ENCODE measurements around the gene FBXL7. TPM values are rescaled to one million over a fixed set of nuclear protein-coding genes. Genes with fewer than 3 reads are reported as not detected.

Gene FBXL7
- total RNA-seq, 4 donors from 2014 or later: 1.9 to 5.9 (median 3.0) TPM

DNA sequence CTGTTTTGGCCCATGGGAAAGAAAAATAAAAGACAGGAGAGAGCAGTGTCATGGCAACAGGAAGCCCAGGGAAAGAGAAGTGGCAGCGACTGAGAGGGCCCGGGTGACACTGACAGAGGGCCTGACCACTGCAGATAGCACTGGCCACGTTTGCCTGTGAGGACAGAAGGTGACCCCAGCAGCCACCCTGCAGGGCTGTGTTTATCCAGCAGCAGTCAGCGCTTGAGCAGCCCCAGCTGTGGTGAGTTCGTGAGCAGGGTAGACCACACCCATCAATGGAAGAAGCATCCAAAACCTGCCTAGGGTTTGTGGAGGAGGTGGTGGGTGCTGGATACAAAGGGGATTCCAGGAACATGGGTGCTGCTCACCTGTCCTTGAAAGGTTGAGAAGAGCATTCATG lies 457.1 kb downstream of the FBXL7 start:
- H3K27ac ChIP-seq: no peak overlapping the region
- DNase-seq (ENCODE audit: low spot score in 2 of 2): no peak
- no peaks in the 10 kb centered on the region for H3K4me1 ChIP-seq
- H3K27me3 ChIP-seq: no peaks in the 10 kb centered on the region
- 83% methylated on average over 5 of the region's 5 CpGs for WGBS
- no peak overlapping the region for H3K4me3 ChIP-seq
- TF ChIP-seq EP300 (IDR thresholded peaks at IDR 0.05) (no peak), POLR2A (IDR thresholded peaks at IDR 0.05) (no peak), POLR2AphosphoS5 (IDR thresholded peaks at IDR 0.05) (no peak)
- TF ChIP-seq, protein P1, sequence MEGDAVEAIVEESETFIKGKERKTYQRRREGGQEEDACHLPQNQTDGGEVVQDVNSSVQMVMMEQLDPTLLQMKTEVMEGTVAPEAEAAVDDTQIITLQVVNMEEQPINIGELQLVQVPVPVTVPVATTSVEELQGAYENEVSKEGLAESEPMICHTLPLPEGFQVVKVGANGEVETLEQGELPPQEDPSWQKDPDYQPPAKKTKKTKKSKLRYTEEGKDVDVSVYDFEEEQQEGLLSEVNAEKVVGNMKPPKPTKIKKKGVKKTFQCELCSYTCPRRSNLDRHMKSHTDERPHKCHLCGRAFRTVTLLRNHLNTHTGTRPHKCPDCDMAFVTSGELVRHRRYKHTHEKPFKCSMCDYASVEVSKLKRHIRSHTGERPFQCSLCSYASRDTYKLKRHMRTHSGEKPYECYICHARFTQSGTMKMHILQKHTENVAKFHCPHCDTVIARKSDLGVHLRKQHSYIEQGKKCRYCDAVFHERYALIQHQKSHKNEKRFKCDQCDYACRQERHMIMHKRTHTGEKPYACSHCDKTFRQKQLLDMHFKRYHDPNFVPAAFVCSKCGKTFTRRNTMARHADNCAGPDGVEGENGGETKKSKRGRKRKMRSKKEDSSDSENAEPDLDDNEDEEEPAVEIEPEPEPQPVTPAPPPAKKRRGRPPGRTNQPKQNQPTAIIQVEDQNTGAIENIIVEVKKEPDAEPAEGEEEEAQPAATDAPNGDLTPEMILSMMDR (IDR thresholded peaks at IDR 0.05): no peak
- no peaks in the 10 kb centered on the region for H3K9me3 ChIP-seq
- H3K36me3 ChIP-seq: no peaks in the 10 kb centered on the region

DNA sequence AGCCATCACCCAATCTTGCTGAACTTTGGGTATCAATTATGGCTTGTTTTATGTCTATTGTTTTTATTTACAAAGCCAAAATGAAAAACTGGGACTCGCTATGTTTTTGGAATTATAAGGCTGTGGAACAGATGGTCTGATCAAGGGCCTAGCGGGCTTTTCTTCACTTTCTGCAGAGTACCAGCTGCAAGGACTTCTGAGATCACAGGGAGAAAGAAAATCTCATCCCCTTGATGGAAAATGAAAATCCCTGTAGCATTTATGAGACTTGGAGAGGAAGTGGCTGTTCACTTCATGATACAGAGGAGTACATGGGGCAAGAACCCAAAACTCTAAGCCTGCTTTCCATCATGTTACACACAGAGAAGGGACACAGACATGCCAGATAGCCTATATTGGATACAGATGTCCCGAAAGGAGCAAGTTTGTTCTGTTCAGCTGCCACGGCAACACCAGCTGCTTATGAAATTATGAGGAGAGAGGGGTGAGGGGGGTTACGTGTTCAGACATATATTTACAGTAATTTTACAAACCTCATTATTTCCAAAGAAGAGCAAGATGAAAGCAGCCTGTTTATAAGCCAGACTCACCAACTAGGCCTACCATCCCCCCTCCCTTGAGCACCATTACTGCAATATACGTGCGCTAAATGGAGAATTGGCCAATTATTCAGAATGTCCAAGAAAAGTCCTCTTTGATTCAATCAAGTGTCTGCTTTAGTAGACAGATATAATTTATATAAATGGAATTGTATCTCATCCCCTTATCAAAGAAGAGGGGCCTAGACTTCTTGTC lies 459.6 kb downstream of the FBXL7 start:
- Histone ChIP-seq H3K27me3 (no peaks in the 10 kb centered on the region), H3K4me3 (no peak overlapping the region), H3K9me3 (no peaks in the 10 kb centered on the region), H3K27ac (no peak overlapping the region), H3K36me3 (no peaks in the 10 kb centered on the region), H3K4me1 (no peaks in the 10 kb centered on the region)
- DNase-seq (ENCODE audit: low spot score in 2 of 2): no peak
- TF ChIP-seq POLR2AphosphoS5 (IDR thresholded peaks at IDR 0.05) (no peak), POLR2A (IDR thresholded peaks at IDR 0.05) (no peak), EP300 (IDR thresholded peaks at IDR 0.05) (no peak)
- TF ChIP-seq, protein P1 (IDR thresholded peaks at IDR 0.05): no peak
- 65% methylated on average over 7 of the region's 7 CpGs for WGBS

GRCh38 chr5:15966066-15966640 lies 466.2 kb downstream of the FBXL7 start:
- H3K4me3 ChIP-seq: no peak overlapping the region
- no peaks in the 10 kb centered on the region for H3K9me3 ChIP-seq
- no peak overlapping the region for H3K27ac ChIP-seq
- H3K4me1 ChIP-seq: no peaks in the 10 kb centered on the region
- no peak for DNase-seq (ENCODE audit: low spot score in 2 of 2)
- WGBS: 66% methylated on average over 6 of the region's 6 CpGs
- no peaks in the 10 kb centered on the region for H3K36me3 ChIP-seq
- no peaks in the 10 kb centered on the region for H3K27me3 ChIP-seq
- TF ChIP-seq POLR2A (IDR thresholded peaks at IDR 0.05): no peak
- TF ChIP-seq POLR2AphosphoS5 (IDR thresholded peaks at IDR 0.05): no peak
- TF ChIP-seq EP300 (IDR thresholded peaks at IDR 0.05): no peak
- TF ChIP-seq, protein P1 (IDR thresholded peaks at IDR 0.05): no peak

- TF ChIP-seq POLR2A (IDR thresholded peaks at IDR 0.05) (no peak), EP300 (IDR thresholded peaks at IDR 0.05) (no peak), POLR2AphosphoS5 (IDR thresholded peaks at IDR 0.05) (no peak)
- TF ChIP-seq, protein P1 (IDR thresholded peaks at IDR 0.05): no peak
- Histone ChIP-seq H3K9me3 (no peaks in the 10 kb centered on the region), H3K4me3 (no peak overlapping the region), H3K36me3 (no peaks in the 10 kb centered on the region), H3K27ac (no peak overlapping the region), H3K4me1 (no peaks in the 10 kb centered on the region), H3K27me3 (no peaks in the 10 kb centered on the region)
- no peak for DNase-seq (ENCODE audit: low spot score in 2 of 2)
Measured at GRCh38 chr5:15966651-15967050, 466.7 kb downstream of the FBXL7 start.

DNA sequence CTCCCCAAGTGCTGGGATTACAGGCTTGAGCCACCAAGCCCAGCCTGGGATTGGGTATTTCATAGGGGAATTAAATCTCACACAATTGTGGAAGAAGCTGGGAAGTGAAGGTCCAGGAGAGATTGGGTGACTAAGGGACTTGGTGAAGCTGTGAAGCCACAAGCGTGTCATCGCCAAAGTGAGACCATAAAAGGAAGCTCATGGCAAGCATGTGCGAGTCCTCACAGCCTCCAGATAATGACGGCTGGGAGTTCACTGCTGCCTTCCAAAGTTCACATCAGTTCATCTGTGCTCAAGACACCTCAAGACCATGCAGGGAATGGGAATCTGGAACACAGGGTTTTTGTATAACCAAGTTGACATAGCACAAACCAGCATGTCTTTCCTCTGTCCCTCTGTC lies 469.0 kb downstream of the FBXL7 start:
- DNase-seq (ENCODE audit: low spot score in 2 of 2): no peak
- no peaks in the 10 kb centered on the region for H3K9me3 ChIP-seq
- H3K27ac ChIP-seq: no peak overlapping the region
- no peaks in the 10 kb centered on the region for H3K36me3 ChIP-seq
- no peaks in the 10 kb centered on the region for H3K4me1 ChIP-seq
- TF ChIP-seq, protein P1 (IDR thresholded peaks at IDR 0.05): no peak
- TF ChIP-seq EP300 (IDR thresholded peaks at IDR 0.05) (no peak), POLR2A (IDR thresholded peaks at IDR 0.05) (no peak), POLR2AphosphoS5 (IDR thresholded peaks at IDR 0.05) (no peak)
- no peak overlapping the region for H3K4me3 ChIP-seq
- no peaks in the 10 kb centered on the region for H3K27me3 ChIP-seq
- WGBS: 64% methylated on average over 4 of the region's 4 CpGs

Data from suprapubic skin (tissue), 4 donors.